Neural progenitor cell (in vitro differentiated cells): Measurements from ENCODE around the gene GNB1.

Source experiments
- EZH2 ChIP-seq: fragments of 200-600 bp; sonication (generic); IDR thresholded peaks from 2 replicates; pipeline ENCODE4 v1.6.1; 2017; ENCODE audit warnings: antibody characterized with exemption, mild to moderate bottlenecking, moderate library complexity
- TF ChIP-seq, protein P1 (sequence below): fragments of 200-600 bp; sonication (generic); IDR thresholded peaks from 2 replicates; pipeline ENCODE4 v1.5.1; 2017; ENCODE audit warnings: antibody characterized with exemption, mild to moderate bottlenecking

DNA sequence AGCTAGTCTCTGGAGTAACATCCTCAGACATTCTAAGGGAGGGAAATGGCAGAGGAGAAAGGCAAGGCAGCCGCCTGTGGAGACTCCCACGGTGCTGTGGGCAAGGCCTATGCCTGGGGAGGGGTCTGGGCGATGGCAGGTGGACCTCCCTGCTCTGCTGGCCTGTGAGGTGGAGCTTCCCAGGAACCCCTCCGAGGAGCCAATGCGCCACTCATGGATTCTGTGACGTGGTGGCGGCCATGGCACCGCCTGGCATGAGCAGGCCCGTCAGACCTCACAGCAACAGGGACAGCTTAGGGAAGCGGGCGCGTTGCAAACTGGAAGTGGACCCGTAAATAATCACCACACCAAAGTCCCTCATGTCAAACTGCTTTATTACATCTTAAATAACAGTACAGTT is 106.0 kb downstream of the GNB1 start:
- TF ChIP-seq, protein P1, sequence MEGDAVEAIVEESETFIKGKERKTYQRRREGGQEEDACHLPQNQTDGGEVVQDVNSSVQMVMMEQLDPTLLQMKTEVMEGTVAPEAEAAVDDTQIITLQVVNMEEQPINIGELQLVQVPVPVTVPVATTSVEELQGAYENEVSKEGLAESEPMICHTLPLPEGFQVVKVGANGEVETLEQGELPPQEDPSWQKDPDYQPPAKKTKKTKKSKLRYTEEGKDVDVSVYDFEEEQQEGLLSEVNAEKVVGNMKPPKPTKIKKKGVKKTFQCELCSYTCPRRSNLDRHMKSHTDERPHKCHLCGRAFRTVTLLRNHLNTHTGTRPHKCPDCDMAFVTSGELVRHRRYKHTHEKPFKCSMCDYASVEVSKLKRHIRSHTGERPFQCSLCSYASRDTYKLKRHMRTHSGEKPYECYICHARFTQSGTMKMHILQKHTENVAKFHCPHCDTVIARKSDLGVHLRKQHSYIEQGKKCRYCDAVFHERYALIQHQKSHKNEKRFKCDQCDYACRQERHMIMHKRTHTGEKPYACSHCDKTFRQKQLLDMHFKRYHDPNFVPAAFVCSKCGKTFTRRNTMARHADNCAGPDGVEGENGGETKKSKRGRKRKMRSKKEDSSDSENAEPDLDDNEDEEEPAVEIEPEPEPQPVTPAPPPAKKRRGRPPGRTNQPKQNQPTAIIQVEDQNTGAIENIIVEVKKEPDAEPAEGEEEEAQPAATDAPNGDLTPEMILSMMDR: no peak
- no peak for TF ChIP-seq EZH2
